HEK293 (cell line): ENCODE measurements around the gene C5orf63.

ENCODE experiments used
- CTCF ChIA-PET: fragments of 350-600 bp; formaldehyde crosslinking; extraction: SDS; loops from one replicate; lab custom pipeline; 2021; ENCODE audit warnings: antibody characterized with exemption; lab: Yijun Ruan, JAX
- POLR2A ChIA-PET: fragments of 300-600 bp; formaldehyde crosslinking; extraction: SDS; loops from one replicate; lab custom pipeline; 2020; ENCODE audit warnings: antibody characterized with exemption, inconsistent platforms; lab: Yijun Ruan, JAX
- H3K27ac ChIP-seq: fragments of 200-500 bp; sonication (Bioruptor generic); 2 replicates; pipeline ENCODE4 v1.5.1; 2014; ENCODE audit warnings: low read depth, low read length, control low read depth, inconsistent platforms; ENCODE audit errors: extremely low read depth
- H3K36me3 ChIP-seq, 2 experiments: fragments of 200-500 bp in 1 of 2; sonication (Bioruptor generic) in 1 of 2; 1 replicate in 1 of 2; 2 replicates in 1 of 2; pipeline ENCODE4 v1.5.1; 2014 to 2017; ENCODE audit warnings: inconsistent platforms in 2 of 2, low read length in 2 of 2; ENCODE audit not compliant: control insufficient read depth in 2 of 2, insufficient read depth in 1 of 2
- H3K4me1 ChIP-seq: fragments of 200-500 bp; sonication (Bioruptor generic); 2 replicates; pipeline ENCODE4 v1.5.1; 2014; ENCODE audit warnings: mild to moderate bottlenecking, low read length, inconsistent platforms; ENCODE audit not compliant: control insufficient read depth, insufficient read depth
- H3K4me3 ChIP-seq: 2 replicates; pipeline ENCODE4 v1.5.1; 2011; ENCODE audit warnings: low read depth, mild to moderate bottlenecking, control low read depth, low read length, moderate library complexity
- H3K9me3 ChIP-seq: fragments of 200-500 bp; sonication (Bioruptor generic); 2 replicates; pipeline ENCODE4 v1.5.1; 2014; ENCODE audit warnings: low read depth, low read length, inconsistent platforms; ENCODE audit not compliant: control insufficient read depth, insufficient read depth
- AEBP2 ChIP-seq: fragments of 450-650 bp; formaldehyde crosslinking; IDR thresholded peaks from 2 replicates; pipeline ENCODE4 v1.5.1; 2016; ENCODE audit warnings: missing biosample characterization, missing genetic modification characterization, borderline replicate concordance
- GLI4 ChIP-seq: fragments of 450-650 bp; formaldehyde crosslinking; IDR thresholded peaks from 2 replicates; pipeline ENCODE4 v1.5.1; 2016; ENCODE audit warnings: missing biosample characterization, missing genetic modification characterization
- HIC1 ChIP-seq: fragments of 450-650 bp; formaldehyde crosslinking; IDR thresholded peaks from 2 replicates; pipeline ENCODE4 v1.5.1; 2016; ENCODE audit warnings: missing biosample characterization, missing genetic modification characterization
- HOXA7 ChIP-seq: sonication (generic); formaldehyde crosslinking; IDR thresholded peaks from 2 replicates; pipeline ENCODE4 v1.8.1; 2022; ENCODE audit warnings: missing genetic modification reagents, borderline replicate concordance
- KLF9 ChIP-seq: fragments of 450-650 bp; formaldehyde crosslinking; IDR thresholded peaks from 2 replicates; pipeline ENCODE4 v1.5.1; 2016; ENCODE audit warnings: missing biosample characterization, missing genetic modification characterization, low read depth
- MZF1 ChIP-seq: fragments of 450-650 bp; formaldehyde crosslinking; IDR thresholded peaks from 2 replicates; pipeline ENCODE4 v1.5.1; 2017; ENCODE audit warnings: missing biosample characterization, missing genetic modification characterization, borderline replicate concordance
- PBX3 ChIP-seq: sonication (generic); formaldehyde crosslinking; IDR thresholded peaks from 2 replicates; pipeline ENCODE4 v1.8.1; 2022; ENCODE audit warnings: mild to moderate bottlenecking, moderate library complexity, missing genetic modification reagents
- PRDM10 ChIP-seq: fragments of 450-650 bp; formaldehyde crosslinking; IDR thresholded peaks from 2 replicates; pipeline ENCODE4 v1.5.1; 2016; ENCODE audit warnings: missing biosample characterization, missing genetic modification characterization
- SALL2 ChIP-seq: fragments of 450-650 bp; formaldehyde crosslinking; IDR thresholded peaks from 2 replicates; pipeline ENCODE4 v1.5.0; 2017; ENCODE audit warnings: missing biosample characterization, mild to moderate bottlenecking, missing genetic modification characterization, borderline replicate concordance
- YY1 ChIP-seq: fragments of 450-650 bp; formaldehyde crosslinking; IDR thresholded peaks from 2 replicates; pipeline ENCODE4 v1.5.1; 2018; ENCODE audit warnings: missing biosample characterization, missing genetic modification characterization
- ZBTB8A ChIP-seq: fragments of 450-650 bp; formaldehyde crosslinking; IDR thresholded peaks from 2 replicates; pipeline ENCODE4 v1.5.1; 2016; ENCODE audit warnings: missing biosample characterization, missing genetic modification characterization
- ZEB2 ChIP-seq: fragments of 450-650 bp; formaldehyde crosslinking; IDR thresholded peaks from 2 replicates; pipeline ENCODE4 v1.5.1; 2016; ENCODE audit warnings: missing biosample characterization, missing genetic modification characterization
- ZFP41 ChIP-seq: fragments of 450-650 bp; formaldehyde crosslinking; IDR thresholded peaks from 2 replicates; pipeline ENCODE4 v1.5.1; 2016; ENCODE audit warnings: missing biosample characterization, missing genetic modification characterization, borderline replicate concordance
- ZIC2 ChIP-seq: fragments of 450-650 bp; formaldehyde crosslinking; IDR thresholded peaks from 2 replicates; pipeline ENCODE4 v1.5.1; 2016; ENCODE audit warnings: missing biosample characterization, missing genetic modification characterization
- ZNF121 ChIP-seq: fragments of 450-650 bp; formaldehyde crosslinking; IDR thresholded peaks from 2 replicates; pipeline ENCODE4 v1.5.1; 2016; ENCODE audit warnings: missing biosample characterization, missing genetic modification characterization
- ZNF146 ChIP-seq: fragments of 450-650 bp; formaldehyde crosslinking; IDR thresholded peaks from 2 replicates; pipeline ENCODE4 v1.5.1; 2016; ENCODE audit warnings: missing biosample characterization, missing genetic modification characterization
- ZNF211 ChIP-seq: fragments of 450-650 bp; formaldehyde crosslinking; IDR thresholded peaks from 2 replicates; pipeline ENCODE4 v1.5.1; 2016; ENCODE audit warnings: low read depth, missing biosample characterization, missing genetic modification characterization
- ZNF341 ChIP-seq: fragments of 450-650 bp; formaldehyde crosslinking; IDR thresholded peaks from 2 replicates; pipeline ENCODE4; 2016; ENCODE audit warnings: low read depth, missing biosample characterization, missing genetic modification characterization
- ZNF398 ChIP-seq: fragments of 450-650 bp; formaldehyde crosslinking; IDR thresholded peaks from 2 replicates; pipeline ENCODE4 v1.5.1; 2017; ENCODE audit warnings: missing biosample characterization, missing genetic modification characterization
- ZNF488 ChIP-seq: fragments of 450-650 bp; formaldehyde crosslinking; IDR thresholded peaks from 2 replicates; pipeline ENCODE4 v1.5.1; 2016; ENCODE audit warnings: missing biosample characterization, missing genetic modification characterization
- ZNF596 ChIP-seq: fragments of 450-650 bp; IDR thresholded peaks from 2 replicates; pipeline ENCODE4 v1.5.0; 2018; ENCODE audit warnings: missing biosample characterization, mild to moderate bottlenecking, missing genetic modification characterization, moderate library complexity
- ZNF776 ChIP-seq: fragments of 450-650 bp; formaldehyde crosslinking; IDR thresholded peaks from 2 replicates; pipeline ENCODE4 v1.5.0; 2017; ENCODE audit warnings: missing biosample characterization, missing genetic modification characterization, borderline replicate concordance
- ZSCAN23 ChIP-seq: fragments of 450-650 bp; formaldehyde crosslinking; IDR thresholded peaks from 2 replicates; pipeline ENCODE4 v1.5.1; 2016; ENCODE audit warnings: missing biosample characterization, missing genetic modification characterization

C5orf63 gene

GRCh38 chr5:127015716-127016115, 57.6 kb downstream of the C5orf63 start (continued):
- TF ChIP-seq PRDM10 (tag by site-specific recombination), result no peak
- no peak for TF ChIP-seq ZNF341 (tag by site-specific recombination)
- TF ChIP-seq PBX3, result no peak
- TF ChIP-seq ZIC2 (tag by site-specific recombination), result no peak
- TF ChIP-seq AEBP2 (tag by site-specific recombination), result no peak
- no peak for TF ChIP-seq YY1
- no peak for TF ChIP-seq HIC1 (tag by site-specific recombination)
- no peak for TF ChIP-seq ZSCAN23
- TF ChIP-seq KLF9 (tag by site-specific recombination), result no peak
- no peak for TF ChIP-seq ZEB2 (tag by site-specific recombination)
- no peak for TF ChIP-seq ZNF596 (tag by site-specific recombination)

- no peaks in the 10 kb centered on the region for H3K36me3 ChIP-seq
- ChIA-PET POLR2A (no interaction called here), CTCF (interaction anchor here (1.1 kb wide), 1 partner anchor 12 kb away, joined by 3 read pairs; no protein-coding TSS in a partner anchor)
- H3K27ac ChIP-seq, result no peak overlapping the region
- no peak overlapping the region for H3K4me3 ChIP-seq
- H3K9me3 ChIP-seq, result no peaks in the 10 kb centered on the region
- no peak for TF ChIP-seq ZNF776 (tag by site-specific recombination)
- TF ChIP-seq ZNF146 (tag by site-specific recombination), result 0 out of 2 replicates have a peak, but pooled peaks have one; percentile 23
- H3K4me1 ChIP-seq, result 0 out of 2 replicates have a peak, but pooled peaks cover 2% of the 10 kb centered on the region
Measured at GRCh38 chr5:127014573-127014972, 58.7 kb downstream of the C5orf63 start.

- ChIA-PET POLR2A (no interaction called here), CTCF (no interaction called here)
- Histone ChIP-seq H3K27ac (no peak overlapping the region), H3K4me3 (no peak overlapping the region), H3K4me1 (0 out of 2 replicates have a peak, but pooled peaks cover 2% of the 10 kb centered on the region), H3K36me3 (no peaks in the 10 kb centered on the region), H3K9me3 (no peaks in the 10 kb centered on the region)
- no peak for TF ChIP-seq ZNF211 (tag by site-specific recombination)
- TF ChIP-seq GLI4 (tag by site-specific recombination), result no peak
- TF ChIP-seq ZNF121 (tag by site-specific recombination), result no peak
- TF ChIP-seq HOXA7 (CRISPR knock-in tag), result no peak
- no peak for TF ChIP-seq ZFP41 (tag by site-specific recombination)
- no peak for TF ChIP-seq ZNF488 (tag by site-specific recombination)
- no peak for TF ChIP-seq MZF1 (tag by site-specific recombination)
- no peak for TF ChIP-seq ZNF398 (tag by site-specific recombination)
- no peak for TF ChIP-seq ZBTB8A (tag by site-specific recombination)
- TF ChIP-seq ZNF146 (tag by site-specific recombination), result no peak
- no peak for TF ChIP-seq SALL2 (tag by site-specific recombination)
Measured at GRCh38 chr5:127013407-127013806, 59.9 kb downstream of the C5orf63 start.
